Subcutaneous adipose tissue (tissue), 4 donors: ENCODE measurements around the gene NCBP3. TPM values are rescaled to one million over a fixed set of nuclear protein-coding genes. Genes with fewer than 3 reads are reported as not detected.

Source experiments
- CTCF ChIP-seq: fragments of 450-650 bp; IDR thresholded peaks from one replicate; pipeline ENCODE4 v1.5.1; 2016; ENCODE audit warnings: low read depth, mild to moderate bottlenecking, control low read depth, antibody characterized with exemption, moderate library complexity
- total RNA-seq, 4 donors: library from RNA; depleted of rRNA; stranded (reverse); fragments of >200 nt; gene quantifications; one replicate each; pipeline ENCODE4 v1.1.0, GENCODE V29; 2016

Gene NCBP3
- total RNA-seq, 4 donors from 2014 or later, result 21.6 to 26.4 (median 23.6) TPM

GRCh38 chr17:3828852-3829232 lies 17.2 kb downstream of the NCBP3 start:
- TF ChIP-seq CTCF, result no peak

- TF ChIP-seq CTCF, result no peak
These were observed 17.7 kb downstream of the NCBP3 start for GRCh38 chr17:3828151-3828851.

- no peak for TF ChIP-seq CTCF
These were observed 18.8 kb downstream of the NCBP3 start for GRCh38 chr17:3827124-3827773.

- TF ChIP-seq CTCF, result no peak
These were observed 19.9 kb downstream of the NCBP3 start for GRCh38 chr17:3826191-3826590.

- no peak for TF ChIP-seq CTCF
These were observed 24.9 kb downstream of the NCBP3 start for GRCh38 chr17:3821101-3821500.

GRCh38 chr17:3818786-3819185 lies 27.3 kb downstream of the NCBP3 start:
- TF ChIP-seq CTCF, result no peak

GRCh38 chr17:3817851-3818605 lies 28.0 kb downstream of the NCBP3 start:
- no peak for TF ChIP-seq CTCF
